Prostate gland (tissue), 2 donors: ENCODE measurements around the gene CRYZL1. TPM values are rescaled to one million over a fixed set of nuclear protein-coding genes. Genes with fewer than 3 reads are reported as not detected.

Experiments
- DNase-seq: peaks from one replicate; pipeline ENCODE4 v3.0.0-alpha.2; 2019; ENCODE audit warnings: low spot score
- H3K27ac ChIP-seq, 2 donors: fragments of 200-600 bp; sonication (generic); 2 replicates each; pipeline ENCODE4 v1.5.1; 2017 to 2019
- H3K27me3 ChIP-seq: fragments of 200-600 bp; sonication (generic); replicated peaks from 2 replicates; pipeline ENCODE4 v1.5.1; 2019; ENCODE audit not compliant: insufficient read depth
- H3K36me3 ChIP-seq, 2 donors: fragments of 200-600 bp; sonication (generic); 1 replicate in 1 of 2; 2 replicates in 1 of 2; pipeline versions ENCODE4 v1.5.1 to v1.8.1; 2017 to 2019
- H3K4me1 ChIP-seq: fragments of 200-600 bp; sonication (generic); replicated peaks from 2 replicates; pipeline ENCODE4 v1.5.1; 2019
- H3K4me3 ChIP-seq, 2 donors: fragments of 200-600 bp; sonication (generic); 2 replicates each; pipeline ENCODE4 v1.5.1; 2017 to 2019
- H3K9me3 ChIP-seq: fragments of 200-600 bp; sonication (generic); 2 replicates; pipeline ENCODE4 v1.5.1; 2017
- CTCF ChIP-seq, 4 experiments: fragments of 200-600 bp in 2 of 4; fragments of 450-650 bp in 2 of 4; sonication (generic) in 2 of 4; IDR thresholded peaks; 1 replicate in 3 of 4; 2 replicates in 1 of 4; pipeline ENCODE4 v1.5.1; 2016 to 2019; ENCODE audit warnings: antibody characterized with exemption in 4 of 4, mild to moderate bottlenecking in 2 of 4, moderate library complexity in 2 of 4
- POLR2A ChIP-seq: fragments of 450-650 bp; IDR thresholded peaks from one replicate; pipeline ENCODE4 v1.6.1; 2016; ENCODE audit warnings: antibody characterized with exemption, mild to moderate bottlenecking
- POLR2AphosphoS5 ChIP-seq: sonication (generic); formaldehyde crosslinking; IDR thresholded peaks from one replicate; pipeline ENCODE4 v1.6.1; 2017; ENCODE audit warnings: antibody characterized with exemption
- WGBS: methylation state at CpG from one replicate; pipeline ENCODE4 v1.1.5; 2018; 5-methylcytosine and 5-hydroxymethylcytosine counted together
- intact Hi-C: fragments of 100-400 bp; cut with DNase I; formaldehyde crosslinking; loops from one replicate; pipeline ENCODE4 v1.14.2; 2022
- total RNA-seq, 2 donors: library from RNA; depleted of rRNA; stranded (reverse); fragments of >200 nt; gene quantifications; one replicate each; pipeline ENCODE4 v1.1.0, GENCODE V29; 2016

CRYZL1 gene
- total RNA-seq, 2 donors from 2014 or later = 22.3 to 28.9 TPM

- intact Hi-C loops = no loop called here
- TF ChIP-seq CTCF (IDR thresholded peaks at IDR 0.05) (no peak), POLR2AphosphoS5 (no peak), POLR2A (no peak)
- Histone ChIP-seq H3K9me3 (no peaks in the 10 kb centered on the region), H3K27ac (no peak overlapping the region), H3K4me1 (no peaks in the 10 kb centered on the region), H3K4me3 (no peak overlapping the region), H3K27me3 (no peaks in the 10 kb centered on the region), H3K36me3 (peaks cover 0 to 17% of the 10 kb centered on the region in 2 donors)
- DNase-seq = no peak
Measured at GRCh38 chr21:33560965-33561364, 80.6 kb downstream of the CRYZL1 start.

GRCh38 chr21:33559813-33560212 lies 81.7 kb downstream of the CRYZL1 start:
- Histone ChIP-seq H3K9me3 (no peaks in the 10 kb centered on the region), H3K27me3 (no peaks in the 10 kb centered on the region), H3K4me1 (no peaks in the 10 kb centered on the region), H3K4me3 (no peak overlapping the region), H3K27ac (no peak overlapping the region), H3K36me3 (peaks cover 0 to 17% of the 10 kb centered on the region in 2 donors)
- WGBS = 92% methylated on average over 10 of the region's 10 CpGs
- no peak for DNase-seq
- no peak for TF ChIP-seq CTCF (IDR thresholded peaks at IDR 0.05)
- no peak for TF ChIP-seq POLR2A
- no peak for TF ChIP-seq POLR2AphosphoS5
- intact Hi-C loops = no loop called here

- no peak overlapping the region for H3K4me3 ChIP-seq
- TF ChIP-seq POLR2AphosphoS5 = no peak
- no peak for TF ChIP-seq POLR2A
- no peak for TF ChIP-seq CTCF (IDR thresholded peaks at IDR 0.05)
- WGBS = 46% methylated on average over 4 of the region's 4 CpGs
- intact Hi-C loops = no loop called here
- no peaks in the 10 kb centered on the region for H3K9me3 ChIP-seq
- no peaks in the 10 kb centered on the region for H3K4me1 ChIP-seq
- H3K27me3 ChIP-seq = no peaks in the 10 kb centered on the region
- H3K27ac ChIP-seq = no peak overlapping the region
- peaks cover 0 to 17% of the 10 kb centered on the region in 2 donors for H3K36me3 ChIP-seq
- DNase-seq = no peak
Measured at GRCh38 chr21:33558777-33559421, 82.6 kb downstream of the CRYZL1 start.

- Histone ChIP-seq H3K4me1 (no peaks in the 10 kb centered on the region), H3K36me3 (peaks cover 12 to 20% of the 10 kb centered on the region in 2 donors), H3K27ac (no peak overlapping the region), H3K9me3 (no peaks in the 10 kb centered on the region), H3K27me3 (no peaks in the 10 kb centered on the region), H3K4me3 (no peak overlapping the region)
- WGBS = 95% methylated on average over 19 of the region's 19 CpGs
- DNase-seq = no peak
- intact Hi-C loops = no loop called here
- TF ChIP-seq CTCF (IDR thresholded peaks at IDR 0.05) (no peak), POLR2AphosphoS5 (no peak), POLR2A (no peak)
Measured at GRCh38 chr21:33557447-33557846, 84.1 kb downstream of the CRYZL1 start.

- TF ChIP-seq POLR2AphosphoS5 (no peak), CTCF (IDR thresholded peaks at IDR 0.05) (no peak), POLR2A (no peak)
- Histone ChIP-seq H3K27ac (no peak overlapping the region), H3K4me3 (no peak overlapping the region), H3K27me3 (no peaks in the 10 kb centered on the region), H3K4me1 (no peaks in the 10 kb centered on the region), H3K9me3 (no peaks in the 10 kb centered on the region), H3K36me3 (peaks cover 26 to 44% of the 10 kb centered on the region in 2 donors)
- intact Hi-C loops = no loop called here
- 99% methylated on average over 32 of the region's 32 CpGs for WGBS
- no peak for DNase-seq
Measured at GRCh38 chr21:33554982-33555344, 86.6 kb downstream of the CRYZL1 start.
